NOMO-1 (cell line): ENCODE results near the gene DHRS13.
"Not testable (repeated sequence)": the region's sequence is repeated elsewhere in the genome, so short reads cannot be mapped to it uniquely, and the experiment has no call there.

Experiments
- DNase-seq, 2 experiments: peaks; one replicate each; lab custom pipeline; 2025; ENCODE audit not compliant: unreplicated experiment in 2 of 2; lab: John Stamatoyannopoulos, UW

The DHRS13 gene

GRCh38 chr17:28887871-28888471, 14.9 kb downstream of the DHRS13 start:
- DNase-seq = no peak

- no peak for DNase-seq
Measured at GRCh38 chr17:28885951-28886350, 16.9 kb downstream of the DHRS13 start.

- no peak for DNase-seq
Measured at GRCh38 chr17:28885363-28885762, 17.5 kb downstream of the DHRS13 start.

- DNase-seq = no peak
Measured at GRCh38 chr17:28883967-28884702, 18.7 kb downstream of the DHRS13 start.

- DNase-seq = no peak
Measured at GRCh38 chr17:28882154-28882895, 20.6 kb downstream of the DHRS13 start.

GRCh38 chr17:28881533-28882056, 21.3 kb downstream of the DHRS13 start:
- no peak for DNase-seq

GRCh38 chr17:28880572-28880945, 22.3 kb downstream of the DHRS13 start:
- no peak for DNase-seq

- no peak for DNase-seq
Measured at GRCh38 chr17:28879886-28880571, 22.9 kb downstream of the DHRS13 start.

GRCh38 chr17:28878981-28879380, 23.9 kb downstream of the DHRS13 start:
- DNase-seq = no peak

GRCh38 chr17:28878158-28878910, 24.5 kb downstream of the DHRS13 start:
- DNase-seq = no peak

- not testable (repeated sequence) for DNase-seq
Measured at GRCh38 chr17:28877150-28877711, 25.6 kb downstream of the DHRS13 start.

- DNase-seq = no peak
Measured at GRCh38 chr17:28875848-28876550, 26.9 kb downstream of the DHRS13 start.

- no peak for DNase-seq
Measured at GRCh38 chr17:28874750-28875149, 28.1 kb downstream of the DHRS13 start.

- no peak for DNase-seq
Measured at GRCh38 chr17:28873839-28874238, 29.0 kb downstream of the DHRS13 start.

- no peak for DNase-seq
Measured at GRCh38 chr17:28871056-28871579, 31.8 kb downstream of the DHRS13 start.

GRCh38 chr17:28867276-28867675, 35.6 kb downstream of the DHRS13 start:
- no peak for DNase-seq

GRCh38 chr17:28865946-28866752, 36.7 kb downstream of the DHRS13 start:
- DNase-seq = no peak
